Measurements from ENCODE around the gene SCFD2.
"Not testable (repeated sequence)": the region's sequence is repeated elsewhere in the genome, so short reads cannot be mapped to it uniquely, and the experiment has no call there.

The SCFD2 gene

GRCh38 chr4:53185869-53186585 lies 179.8 kb downstream of the SCFD2 start:
- TF ChIP-seq ZNF274 (IDR thresholded peaks at IDR 0.05; ENCODE audit: low read depth, low read length) (no peak), YY1 (IDR thresholded peaks at IDR 0.05; ENCODE audit: insufficient read depth, insufficient read length) (no peak), SUZ12 (IDR thresholded peaks at IDR 0.05; ENCODE audit: extremely low read depth, insufficient read depth, insufficient read length) (no peak)
- H3K27me3 ChIP-seq (ENCODE audit: insufficient read depth, insufficient read length) = no peaks in the 10 kb centered on the region
- H3K4me3 ChIP-seq (ENCODE audit: insufficient read length, low read depth) = no peak overlapping the region
- no peaks in the 10 kb centered on the region for H3K9me3 ChIP-seq (ENCODE audit: insufficient read depth, low read length)
- no peak for DNase-seq (ENCODE audit: low read depth, low spot score)
- no peaks in the 10 kb centered on the region for H3K4me1 ChIP-seq (ENCODE audit: insufficient read depth, insufficient read length)
- no peak overlapping the region for H3K9ac ChIP-seq (ENCODE audit: insufficient read length, low read depth)
- H3K36me3 ChIP-seq (ENCODE audit: insufficient read depth, insufficient read length, low read length) = no peaks in the 10 kb centered on the region

- H3K4me1 ChIP-seq (ENCODE audit: insufficient read depth, insufficient read length) = no peaks in the 10 kb centered on the region
- H3K27me3 ChIP-seq (ENCODE audit: insufficient read depth, insufficient read length) = no peaks in the 10 kb centered on the region
Observed at GRCh38 chr4:53183754-53184153, 182.1 kb downstream of the SCFD2 start.

GRCh38 chr4:53177751-53178150 lies 188.1 kb downstream of the SCFD2 start:
- not testable (repeated sequence) for H3K9ac ChIP-seq (ENCODE audit: insufficient read length, low read depth); H3K9me3 ChIP-seq (ENCODE audit: insufficient read depth, low read length); H3K27me3 ChIP-seq (ENCODE audit: insufficient read depth, insufficient read length); H3K4me1 ChIP-seq (ENCODE audit: insufficient read depth, insufficient read length); DNase-seq (ENCODE audit: low read depth, low spot score); H3K4me3 ChIP-seq (ENCODE audit: insufficient read length, low read depth); H3K36me3 ChIP-seq (ENCODE audit: insufficient read depth, insufficient read length, low read length)

More at GRCh38 chr4:53183754-53184153, 182.1 kb downstream of the SCFD2 start:
- Histone ChIP-seq H3K36me3 (ENCODE audit: insufficient read depth, insufficient read length, low read length) (no peaks in the 10 kb centered on the region), H3K9me3 (ENCODE audit: insufficient read depth, low read length) (no peaks in the 10 kb centered on the region), H3K4me3 (ENCODE audit: insufficient read length, low read depth) (no peak overlapping the region), H3K9ac (ENCODE audit: insufficient read length, low read depth) (no peak overlapping the region)
- no peak for DNase-seq (ENCODE audit: low read depth, low spot score)
- TF ChIP-seq SUZ12 (IDR thresholded peaks at IDR 0.05; ENCODE audit: extremely low read depth, insufficient read depth, insufficient read length) (no peak), ZNF274 (IDR thresholded peaks at IDR 0.05; ENCODE audit: low read depth, low read length) (no peak), YY1 (IDR thresholded peaks at IDR 0.05; ENCODE audit: insufficient read depth, insufficient read length) (no peak)

GRCh38 chr4:53175640-53176039 lies 190.2 kb downstream of the SCFD2 start:
- DNase-seq (ENCODE audit: low read depth, low spot score) = no peak
- TF ChIP-seq SUZ12 (IDR thresholded peaks at IDR 0.05; ENCODE audit: extremely low read depth, insufficient read depth, insufficient read length) = no peak
- TF ChIP-seq YY1 (IDR thresholded peaks at IDR 0.05; ENCODE audit: insufficient read depth, insufficient read length) = no peak
- no peak for TF ChIP-seq ZNF274 (IDR thresholded peaks at IDR 0.05; ENCODE audit: low read depth, low read length)
- Histone ChIP-seq H3K27me3 (ENCODE audit: insufficient read depth, insufficient read length) (no peaks in the 10 kb centered on the region), H3K4me3 (ENCODE audit: insufficient read length, low read depth) (no peak overlapping the region), H3K9ac (ENCODE audit: insufficient read length, low read depth) (no peak overlapping the region), H3K4me1 (ENCODE audit: insufficient read depth, insufficient read length) (no peaks in the 10 kb centered on the region), H3K9me3 (ENCODE audit: insufficient read depth, low read length) (peaks cover 7% of the 10 kb centered on the region; the same call in 1 of the 2 replicates), H3K36me3 (ENCODE audit: insufficient read depth, insufficient read length, low read length) (no peaks in the 10 kb centered on the region)

- no peaks in the 10 kb centered on the region for H3K36me3 ChIP-seq (ENCODE audit: insufficient read depth, insufficient read length, low read length)
- no peak for DNase-seq (ENCODE audit: low read depth, low spot score)
- no peaks in the 10 kb centered on the region for H3K4me1 ChIP-seq (ENCODE audit: insufficient read depth, insufficient read length)
- H3K9me3 ChIP-seq (ENCODE audit: insufficient read depth, low read length) = peaks cover 7% of the 10 kb centered on the region; the same call in 1 of the 2 replicates
- no peak overlapping the region for H3K4me3 ChIP-seq (ENCODE audit: insufficient read length, low read depth)
- no peak overlapping the region for H3K9ac ChIP-seq (ENCODE audit: insufficient read length, low read depth)
- TF ChIP-seq YY1 (IDR thresholded peaks at IDR 0.05; ENCODE audit: insufficient read depth, insufficient read length) (no peak), ZNF274 (IDR thresholded peaks at IDR 0.05; ENCODE audit: low read depth, low read length) (no peak), SUZ12 (IDR thresholded peaks at IDR 0.05; ENCODE audit: extremely low read depth, insufficient read depth, insufficient read length) (no peak)
- H3K27me3 ChIP-seq (ENCODE audit: insufficient read depth, insufficient read length) = no peaks in the 10 kb centered on the region
Observed at GRCh38 chr4:53174823-53175222, 191.0 kb downstream of the SCFD2 start.

- TF ChIP-seq YY1 (IDR thresholded peaks at IDR 0.05; ENCODE audit: insufficient read depth, insufficient read length) = no peak
- TF ChIP-seq SUZ12 (IDR thresholded peaks at IDR 0.05; ENCODE audit: extremely low read depth, insufficient read depth, insufficient read length) = no peak
- TF ChIP-seq ZNF274 (IDR thresholded peaks at IDR 0.05; ENCODE audit: low read depth, low read length) = no peak
- no peaks in the 10 kb centered on the region for H3K4me1 ChIP-seq (ENCODE audit: insufficient read depth, insufficient read length)
- no peak overlapping the region for H3K9ac ChIP-seq (ENCODE audit: insufficient read length, low read depth)
- DNase-seq (ENCODE audit: low read depth, low spot score) = no peak
- H3K27me3 ChIP-seq (ENCODE audit: insufficient read depth, insufficient read length) = no peaks in the 10 kb centered on the region
- H3K4me3 ChIP-seq (ENCODE audit: insufficient read length, low read depth) = no peak overlapping the region
- H3K9me3 ChIP-seq (ENCODE audit: insufficient read depth, low read length) = peaks cover 7% of the 10 kb centered on the region; the same call in 1 of the 2 replicates
- H3K36me3 ChIP-seq (ENCODE audit: insufficient read depth, insufficient read length, low read length) = no peaks in the 10 kb centered on the region
Observed at GRCh38 chr4:53173576-53173975, 192.3 kb downstream of the SCFD2 start.

GRCh38 chr4:53171797-53172196 lies 194.1 kb downstream of the SCFD2 start:
- Histone ChIP-seq H3K36me3 (ENCODE audit: insufficient read depth, insufficient read length, low read length) (no peaks in the 10 kb centered on the region), H3K4me3 (ENCODE audit: insufficient read length, low read depth) (no peak overlapping the region), H3K9me3 (ENCODE audit: insufficient read depth, low read length) (no peaks in the 10 kb centered on the region), H3K9ac (ENCODE audit: insufficient read length, low read depth) (no peak overlapping the region), H3K27me3 (ENCODE audit: insufficient read depth, insufficient read length) (no peaks in the 10 kb centered on the region), H3K4me1 (ENCODE audit: insufficient read depth, insufficient read length) (no peaks in the 10 kb centered on the region)
- no peak for TF ChIP-seq YY1 (IDR thresholded peaks at IDR 0.05; ENCODE audit: insufficient read depth, insufficient read length)
- TF ChIP-seq SUZ12 (IDR thresholded peaks at IDR 0.05; ENCODE audit: extremely low read depth, insufficient read depth, insufficient read length) = no peak
- TF ChIP-seq ZNF274 (IDR thresholded peaks at IDR 0.05; ENCODE audit: low read depth, low read length) = no peak
- no peak for DNase-seq (ENCODE audit: low read depth, low spot score)
